Osteocyte (in vitro differentiated cells): ENCODE measurements around the gene GTF2A1L. TPM values are rescaled to one million over a fixed set of nuclear protein-coding genes. Genes with fewer than 3 reads are reported as not detected.

Source experiments
- DNase-seq: peaks from one replicate; pipeline ENCODE4 v3.0.0; 2021; ENCODE audit warnings: mixed read lengths; ENCODE audit not compliant: unreplicated experiment; ENCODE audit errors: extremely low spot score
- H3K27ac Mint-ChIP-seq: one replicate; pipeline ENCODE4 v1.8.0; 2021; ENCODE audit warnings: mild to moderate bottlenecking, mixed read lengths; ENCODE audit not compliant: unreplicated experiment
- H3K27me3 Mint-ChIP-seq: one replicate; pipeline ENCODE4 v1.8.0; 2021; ENCODE audit warnings: mixed read lengths; ENCODE audit not compliant: unreplicated experiment
- H3K36me3 Mint-ChIP-seq: one replicate; pipeline ENCODE4 v1.8.0; 2021; ENCODE audit warnings: mixed read lengths; ENCODE audit not compliant: unreplicated experiment
- H3K4me1 Mint-ChIP-seq: one replicate; pipeline ENCODE4 v1.8.0; 2021; ENCODE audit warnings: mixed read lengths; ENCODE audit not compliant: unreplicated experiment
- H3K4me3 Mint-ChIP-seq: one replicate; pipeline ENCODE4 v1.8.0; 2021; ENCODE audit warnings: mild to moderate bottlenecking, moderate library complexity, mixed read lengths; ENCODE audit not compliant: unreplicated experiment
- H3K9me3 Mint-ChIP-seq: one replicate; pipeline ENCODE4 v1.8.0; 2021; ENCODE audit warnings: mixed read lengths; ENCODE audit not compliant: unreplicated experiment
- long read RNA-seq: library from polyadenylated mRNA; unstranded; transcript quantifications from one replicate; pipeline ENCODE4 v2.0.0, GENCODE V29; 2021
- total RNA-seq: library from RNA; stranded (reverse); gene quantifications from 2 replicates; pipeline ENCODE4 v1.2.1, GENCODE V29; 2021
- TF ChIP-seq, protein P1 (sequence below): fragments of 200-600 bp; sonication (generic); IDR thresholded peaks from 2 replicates; pipeline ENCODE4 v1.5.0; 2021; ENCODE audit warnings: antibody characterized with exemption, mild to moderate bottlenecking, moderate library complexity

Gene GTF2A1L, protein sequence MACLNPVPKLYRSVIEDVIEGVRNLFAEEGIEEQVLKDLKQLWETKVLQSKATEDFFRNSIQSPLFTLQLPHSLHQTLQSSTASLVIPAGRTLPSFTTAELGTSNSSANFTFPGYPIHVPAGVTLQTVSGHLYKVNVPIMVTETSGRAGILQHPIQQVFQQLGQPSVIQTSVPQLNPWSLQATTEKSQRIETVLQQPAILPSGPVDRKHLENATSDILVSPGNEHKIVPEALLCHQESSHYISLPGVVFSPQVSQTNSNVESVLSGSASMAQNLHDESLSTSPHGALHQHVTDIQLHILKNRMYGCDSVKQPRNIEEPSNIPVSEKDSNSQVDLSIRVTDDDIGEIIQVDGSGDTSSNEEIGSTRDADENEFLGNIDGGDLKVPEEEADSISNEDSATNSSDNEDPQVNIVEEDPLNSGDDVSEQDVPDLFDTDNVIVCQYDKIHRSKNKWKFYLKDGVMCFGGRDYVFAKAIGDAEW
- total RNA-seq, result 1.9 TPM in 1 of 2 replicates, not detected in the other
- long read RNA-seq, result 0 reads

DNA sequence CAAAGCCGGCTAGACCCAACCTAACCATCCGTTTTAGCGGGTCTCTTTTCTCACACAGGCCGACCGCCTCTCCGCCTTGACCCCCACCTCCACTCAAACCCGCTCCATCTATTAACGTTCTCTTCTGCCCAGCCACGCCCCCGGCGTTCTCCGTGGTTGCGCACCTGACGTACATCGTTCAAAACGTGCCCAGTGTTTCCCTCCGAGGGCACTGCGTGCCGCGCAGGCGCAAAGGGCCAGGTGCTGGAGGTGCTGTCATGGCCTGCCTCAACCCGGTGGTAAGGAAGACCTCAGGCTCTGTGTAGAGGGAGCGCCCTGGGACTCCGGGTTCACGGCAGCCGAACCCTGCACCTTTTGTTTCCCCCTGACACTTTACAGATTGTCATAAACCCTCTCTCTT, at the start of gene GTF2A1L:
TSS of gene GTF2A1L (plus strand) at position 239 of the 400 bp plus-strand sequence. CDS start at position 258, 19 bp downstream.
- DNase-seq, result no peak
- Mint-ChIP-seq H3K27ac (no peak within 1 kb of the TSS), H3K4me3 (no peak within 1 kb of the TSS), H3K9me3 (peaks cover 5% of the 10 kb centered on the region), H3K36me3 (peaks cover 8% of the 10 kb centered on the region), H3K4me1 (no peaks in the 10 kb centered on the region), H3K27me3 (peaks cover 4% of the 10 kb centered on the region)
- TF ChIP-seq, protein P1, sequence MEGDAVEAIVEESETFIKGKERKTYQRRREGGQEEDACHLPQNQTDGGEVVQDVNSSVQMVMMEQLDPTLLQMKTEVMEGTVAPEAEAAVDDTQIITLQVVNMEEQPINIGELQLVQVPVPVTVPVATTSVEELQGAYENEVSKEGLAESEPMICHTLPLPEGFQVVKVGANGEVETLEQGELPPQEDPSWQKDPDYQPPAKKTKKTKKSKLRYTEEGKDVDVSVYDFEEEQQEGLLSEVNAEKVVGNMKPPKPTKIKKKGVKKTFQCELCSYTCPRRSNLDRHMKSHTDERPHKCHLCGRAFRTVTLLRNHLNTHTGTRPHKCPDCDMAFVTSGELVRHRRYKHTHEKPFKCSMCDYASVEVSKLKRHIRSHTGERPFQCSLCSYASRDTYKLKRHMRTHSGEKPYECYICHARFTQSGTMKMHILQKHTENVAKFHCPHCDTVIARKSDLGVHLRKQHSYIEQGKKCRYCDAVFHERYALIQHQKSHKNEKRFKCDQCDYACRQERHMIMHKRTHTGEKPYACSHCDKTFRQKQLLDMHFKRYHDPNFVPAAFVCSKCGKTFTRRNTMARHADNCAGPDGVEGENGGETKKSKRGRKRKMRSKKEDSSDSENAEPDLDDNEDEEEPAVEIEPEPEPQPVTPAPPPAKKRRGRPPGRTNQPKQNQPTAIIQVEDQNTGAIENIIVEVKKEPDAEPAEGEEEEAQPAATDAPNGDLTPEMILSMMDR, result no peak

DNA sequence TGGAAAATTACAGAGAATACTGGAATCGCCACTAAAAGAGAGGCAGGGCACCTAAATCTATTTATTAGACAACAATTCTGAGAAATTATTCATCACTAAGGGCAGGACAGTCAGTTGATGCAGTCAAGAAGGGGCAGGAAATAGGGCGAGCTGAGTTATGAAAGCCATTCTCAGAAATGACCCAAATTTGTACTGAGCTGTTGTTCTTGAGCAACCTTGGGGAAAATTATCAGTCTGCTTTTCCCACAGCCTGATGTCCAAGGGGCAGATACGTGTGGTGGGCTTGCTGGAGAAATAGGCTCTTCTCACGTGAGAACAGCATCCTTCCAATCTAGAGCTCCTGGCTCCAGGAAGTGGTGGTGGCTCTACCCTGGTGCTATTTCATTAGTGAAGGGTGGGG, 49.1 kb upstream of the GTF2A1L start:
- H3K36me3 Mint-ChIP-seq, result peaks cover 16% of the 10 kb centered on the region
- no peak overlapping the region for H3K27ac Mint-ChIP-seq
- TF ChIP-seq, protein P1, result no peak
- H3K4me3 Mint-ChIP-seq, result no peak overlapping the region
- H3K27me3 Mint-ChIP-seq, result no peaks in the 10 kb centered on the region
- H3K9me3 Mint-ChIP-seq, result no peaks in the 10 kb centered on the region
- DNase-seq, result no peak
- H3K4me1 Mint-ChIP-seq, result peaks cover 58% of the 10 kb centered on the region

DNA sequence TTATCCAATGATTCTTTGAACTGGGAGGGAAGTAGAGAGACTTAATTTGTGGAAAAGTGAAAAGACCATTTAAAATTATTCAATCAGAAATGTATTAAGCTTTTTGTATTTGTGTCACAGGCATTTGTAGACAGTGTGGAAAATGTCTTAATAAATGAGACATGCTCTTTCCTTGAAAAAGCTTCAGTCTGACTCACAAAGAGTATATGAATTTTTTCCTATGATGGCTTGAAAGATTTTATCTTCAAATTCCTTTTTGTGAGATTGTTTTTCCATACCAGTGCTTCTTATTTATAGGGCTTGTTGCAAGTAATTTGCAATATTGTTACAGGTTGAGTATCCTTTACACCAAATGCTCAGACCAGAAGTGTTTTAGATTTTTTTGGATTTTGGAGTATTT, 48.2 kb upstream of the GTF2A1L start:
- TF ChIP-seq, protein P1, result no peak
- DNase-seq, result no peak
- Mint-ChIP-seq H3K4me3 (no peak overlapping the region), H3K9me3 (no peaks in the 10 kb centered on the region), H3K27me3 (no peaks in the 10 kb centered on the region), H3K27ac (no peak overlapping the region), H3K4me1 (peaks cover 61% of the 10 kb centered on the region), H3K36me3 (peaks cover 15% of the 10 kb centered on the region)

DNA sequence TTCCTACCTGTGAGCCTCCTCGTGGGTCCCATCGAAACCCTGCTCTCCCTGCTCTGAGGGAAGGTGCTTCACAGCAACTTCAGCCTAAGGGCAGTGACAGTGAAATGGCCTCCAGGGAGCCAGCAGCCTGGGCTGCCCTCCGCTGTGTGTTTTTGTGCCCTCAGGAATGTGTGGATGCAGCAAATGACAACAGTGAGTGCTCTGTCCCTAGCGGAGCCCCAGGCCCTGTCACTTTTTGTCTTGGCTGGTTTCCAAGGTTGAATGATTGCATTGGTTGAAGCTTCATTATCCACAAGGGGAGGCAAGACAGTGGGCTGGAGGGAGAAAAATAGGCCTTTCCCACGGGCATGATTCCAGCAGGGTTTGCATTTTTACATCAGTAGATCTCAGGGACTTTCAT, 44.8 kb upstream of the GTF2A1L start:
- H3K9me3 Mint-ChIP-seq, result no peaks in the 10 kb centered on the region
- DNase-seq, result no peak
- peaks cover 19% of the 10 kb centered on the region for H3K36me3 Mint-ChIP-seq
- peak overlapping the region; percentile 62 for H3K27ac Mint-ChIP-seq
- TF ChIP-seq, protein P1, result no peak
- no peak overlapping the region for H3K4me3 Mint-ChIP-seq
- H3K27me3 Mint-ChIP-seq, result no peaks in the 10 kb centered on the region
- peaks cover 46% of the 10 kb centered on the region for H3K4me1 Mint-ChIP-seq
